GM12891 (cell line): Measurements from ENCODE around the gene PCDH9.

Source experiments
- POLR2A ChIP-seq: IDR thresholded peaks from 2 replicates; pipeline ENCODE4 v1.6.1; 2011; ENCODE audit warnings: low read depth, low read length, control low read depth
- POLR2AphosphoS5 ChIP-seq: IDR thresholded peaks from 2 replicates; pipeline ENCODE4 v1.6.1; 2011; ENCODE audit warnings: low read depth, low read length, control low read depth

GRCh38 chr13:66338542-66338941, 891.6 kb downstream of the PCDH9 start:
- TF ChIP-seq POLR2A (no peak), POLR2AphosphoS5 (no peak)
